H9 (cell line): ENCODE results near the gene SLCO3A1. TPM values are rescaled to one million over a fixed set of nuclear protein-coding genes. Genes with fewer than 3 reads are reported as not detected.

ENCODE experiments used
- DNase-seq: peaks from one replicate; pipeline ENCODE4 v3.0.0-alpha.2; 2017
- H2AFZ ChIP-seq: one replicate; pipeline ENCODE4 v1.6.1; 2013; ENCODE audit warnings: mild to moderate bottlenecking, low read length, control low read depth, moderate library complexity
- H2AK5ac ChIP-seq: 2 replicates; pipeline ENCODE4 v1.6.1; 2013; ENCODE audit warnings: low read length, control low read depth, mixed read lengths; ENCODE audit not compliant: insufficient read length
- H2BK120ac ChIP-seq: one replicate; pipeline ENCODE4 v1.6.1; 2013; ENCODE audit warnings: low read depth, mild to moderate bottlenecking, low read length, control low read depth, inconsistent platforms; ENCODE audit not compliant: poor library complexity, severe bottlenecking
- H2BK12ac ChIP-seq: 2 replicates; pipeline ENCODE4 v1.6.1; 2013; ENCODE audit warnings: low read length, control low read depth, mixed read lengths, low read depth; ENCODE audit not compliant: insufficient read length
- H2BK15ac ChIP-seq: 2 replicates; pipeline ENCODE4 v1.6.1; 2013; ENCODE audit warnings: low read depth, low read length, control low read depth
- H2BK20ac ChIP-seq: one replicate; pipeline ENCODE4 v1.6.1; 2013; ENCODE audit warnings: low read depth, mild to moderate bottlenecking, low read length, control low read depth, inconsistent platforms; ENCODE audit not compliant: poor library complexity, severe bottlenecking
- H2BK5ac ChIP-seq: 2 replicates; pipeline ENCODE4 v1.6.1; 2013; ENCODE audit warnings: low read length, control low read depth, mixed read lengths; ENCODE audit not compliant: insufficient read length
- H3K14ac ChIP-seq: 2 replicates; pipeline ENCODE4 v1.6.1; 2013; ENCODE audit warnings: low read length, control low read depth; ENCODE audit not compliant: insufficient read depth
- H3K18ac ChIP-seq: 2 replicates; pipeline ENCODE4 v1.6.1; 2013; ENCODE audit warnings: low read depth, mild to moderate bottlenecking, mixed read lengths, low read length, control low read depth; ENCODE audit not compliant: insufficient read length
- H3K23ac ChIP-seq: 2 replicates; pipeline ENCODE4 v1.6.1; 2013; ENCODE audit warnings: low read length, control low read depth, mixed read lengths, low read depth; ENCODE audit not compliant: insufficient read length
- H3K23me2 ChIP-seq: 2 replicates; pipeline ENCODE4 v1.6.1; 2013; ENCODE audit warnings: low read depth, mild to moderate bottlenecking, mixed read lengths, low read length, control low read depth; ENCODE audit not compliant: insufficient read length, poor library complexity, severe bottlenecking
- H3K27ac ChIP-seq: 2 replicates; pipeline ENCODE4 v1.5.1; 2013; ENCODE audit warnings: low read length, control low read depth, mixed read lengths, low read depth; ENCODE audit not compliant: insufficient read length
- H3K27me3 ChIP-seq: 2 replicates; pipeline ENCODE4 v1.6.1; 2013; ENCODE audit warnings: low read length, control low read depth, inconsistent platforms; ENCODE audit not compliant: insufficient read depth
- H3K4ac ChIP-seq: 2 replicates; pipeline ENCODE4 v1.6.1; 2013; ENCODE audit warnings: low read depth, mild to moderate bottlenecking, control low read depth, inconsistent platforms, low read length, moderate library complexity
- H3K4me1 ChIP-seq: 2 replicates; pipeline ENCODE4 v1.6.1; 2013; ENCODE audit warnings: low read length, control low read depth, inconsistent platforms; ENCODE audit not compliant: insufficient read depth
- H3K4me2 ChIP-seq: 2 replicates; pipeline ENCODE4 v1.6.1; 2013; ENCODE audit warnings: low read length, control low read depth, mixed read lengths; ENCODE audit not compliant: insufficient read length, insufficient read depth
- H3K56ac ChIP-seq: 2 replicates; pipeline ENCODE4 v1.6.1; 2013; ENCODE audit warnings: low read depth, mild to moderate bottlenecking, mixed read lengths, low read length, control low read depth; ENCODE audit not compliant: insufficient read length
- H3K79me1 ChIP-seq: 2 replicates; pipeline ENCODE4 v1.6.1; 2013; ENCODE audit warnings: low read depth, mild to moderate bottlenecking, moderate library complexity, low read length, control low read depth, inconsistent platforms; ENCODE audit not compliant: insufficient read depth, poor library complexity, severe bottlenecking
- H3K79me2 ChIP-seq: 2 replicates; pipeline ENCODE4 v1.6.1; 2013; ENCODE audit warnings: low read length, control low read depth, inconsistent platforms; ENCODE audit not compliant: insufficient read depth
- H3K9ac ChIP-seq: 2 replicates; pipeline ENCODE4 v1.6.1; 2013; ENCODE audit warnings: low read length, control low read depth, mixed read lengths; ENCODE audit not compliant: insufficient read length; ENCODE audit errors: extremely low read depth
- H3K9me3 ChIP-seq: one replicate; pipeline ENCODE4 v1.6.1; 2013; ENCODE audit warnings: low read depth, low read length, inconsistent platforms; ENCODE audit not compliant: control insufficient read depth
- H3T11ph ChIP-seq: one replicate; pipeline ENCODE4 v1.6.1; 2013; ENCODE audit warnings: mild to moderate bottlenecking, low read length, control low read depth, inconsistent platforms
- H4K20me1 ChIP-seq: one replicate; pipeline ENCODE4 v1.6.1; 2013; ENCODE audit not compliant: control insufficient read depth, insufficient read length, insufficient read depth
- H4K5ac ChIP-seq: 2 replicates; pipeline ENCODE4 v1.6.1; 2013; ENCODE audit warnings: low read depth, mild to moderate bottlenecking, mixed read lengths, low read length, control low read depth; ENCODE audit not compliant: insufficient read length
- H4K8ac ChIP-seq: replicated peaks from 2 replicates; pipeline ENCODE4 v1.6.1; 2013; ENCODE audit warnings: low read length, control low read depth, mixed read lengths, low read depth; ENCODE audit not compliant: insufficient read length
- H4K91ac ChIP-seq: 2 replicates; pipeline ENCODE4 v1.6.1; 2013; ENCODE audit warnings: low read depth, mild to moderate bottlenecking, moderate library complexity, mixed read lengths, low read length, control low read depth; ENCODE audit not compliant: insufficient read length
- H3K27ac Mint-ChIP-seq, 3 experiments: 2 replicates in 2 of 3; 3 replicates in 1 of 3; pipeline ENCODE4 v1.8.0; 2020 to 2021; ENCODE audit warnings: mixed read lengths in 3 of 3, mild to moderate bottlenecking in 1 of 3, moderate library complexity in 1 of 3
- H3K27me3 Mint-ChIP-seq: 2 replicates; pipeline ENCODE4 v1.8.0; 2021; ENCODE audit warnings: low read depth, mild to moderate bottlenecking, moderate library complexity, mixed read lengths
- H3K36me3 Mint-ChIP-seq, 3 experiments: 2 replicates in 2 of 3; 3 replicates in 1 of 3; pipeline ENCODE4 v1.8.0; 2020 to 2021; ENCODE audit warnings: low read depth in 3 of 3, mixed read lengths in 3 of 3; ENCODE audit not compliant: insufficient read depth in 1 of 3
- H3K4me1 Mint-ChIP-seq, 2 experiments: 2 replicates each; pipeline ENCODE4 v1.8.0; 2020; ENCODE audit warnings: mixed read lengths in 2 of 2
- H3K4me3 Mint-ChIP-seq, 2 experiments: 2 replicates in 1 of 2; 3 replicates in 1 of 2; pipeline ENCODE4 v1.8.0; 2020 to 2021; ENCODE audit warnings: mild to moderate bottlenecking in 2 of 2, mixed read lengths in 2 of 2, moderate library complexity in 1 of 2
- H3K9me3 Mint-ChIP-seq, 2 experiments: 2 replicates in 1 of 2; 3 replicates in 1 of 2; pipeline ENCODE4 v1.8.0; 2020; ENCODE audit warnings: mild to moderate bottlenecking in 2 of 2, mixed read lengths in 2 of 2, moderate library complexity in 1 of 2
- CTCF ChIP-seq: fragments of 200-600 bp; sonication (generic); conservative IDR thresholded peaks from 3 replicates; pipeline ENCODE4 v1.8.0; 2021; ENCODE audit warnings: antibody characterized with exemption, mild to moderate bottlenecking
- WGBS: extraction: QIAGEN DNeasy Blood & Tissue Kit; methylation state at CpG from one replicate; pipeline ENCODE4 v1.1.7; 2013; ENCODE audit warnings: missing lambda C conversion rate, low lambda C conversion rate, mixed read lengths; ENCODE audit not compliant: insufficient read length; ENCODE audit errors: extremely low coverage; 5-methylcytosine and 5-hydroxymethylcytosine counted together
- total RNA-seq: library from RNA; stranded (reverse); gene quantifications from 2 replicates; pipeline ENCODE4 v1.2.1, GENCODE V29; 2021

SLCO3A1 gene
- total RNA-seq, 1 experiment from 2014 or later = 9.4 TPM

GRCh38 chr15:92079647-92080255 lies 226.2 kb downstream of the SLCO3A1 start:
- Histone ChIP-seq H3K4me2 (no peak overlapping the region), H4K91ac (no peak overlapping the region), H4K8ac (no peak overlapping the region), H3K9ac (no peak overlapping the region), H2AFZ (no peak overlapping the region), H3K56ac (no peak overlapping the region), H3K14ac (no peak overlapping the region; the same call in 1 of the 2 replicates), H3K79me1 (no peaks in the 10 kb centered on the region), H3K23me2 (no peaks in the 10 kb centered on the region), H4K20me1 (no peaks in the 10 kb centered on the region), H2AK5ac (no peak overlapping the region), H3K23ac (no peak overlapping the region), H3K4me1 (no peaks in the 10 kb centered on the region), H3T11ph (no peak overlapping the region), H3K18ac (no peak overlapping the region), H3K79me2 (no peaks in the 10 kb centered on the region), H3K4ac (no peak overlapping the region), H2BK15ac (no peak overlapping the region), H3K27ac (no peak overlapping the region), H2BK5ac (no peak overlapping the region), H2BK120ac (no peak overlapping the region), H3K9me3 (no peaks in the 10 kb centered on the region), H3K27me3 (no peaks in the 10 kb centered on the region), H2BK20ac (no peak overlapping the region), H4K5ac (no peak overlapping the region), H2BK12ac (no peak overlapping the region)
- no peak for TF ChIP-seq CTCF
- Mint-ChIP-seq H3K4me1 (peaks cover 1 to 13% of the 10 kb centered on the region in 2 experiments; a peak in 3 of 4 replicates), H3K36me3 (no peaks in the 10 kb centered on the region; a peak in 1 of 7 replicates), H3K4me3 (no peak overlapping the region), H3K27me3 (no peaks in the 10 kb centered on the region), H3K27ac (no peak overlapping the region), H3K9me3 (no peaks in the 10 kb centered on the region)
- no CpG with 5 or more reads among the region's 10 CpGs for WGBS
- DNase-seq = no peak
